ENCODE data around the gene CHDH. TPM values are rescaled to one million over a fixed set of nuclear protein-coding genes. Genes with fewer than 3 reads are reported as not detected.

CHDH gene
- polyA plus RNA-seq, 1 donor from 2014 or later = 0.45 TPM

DNA sequence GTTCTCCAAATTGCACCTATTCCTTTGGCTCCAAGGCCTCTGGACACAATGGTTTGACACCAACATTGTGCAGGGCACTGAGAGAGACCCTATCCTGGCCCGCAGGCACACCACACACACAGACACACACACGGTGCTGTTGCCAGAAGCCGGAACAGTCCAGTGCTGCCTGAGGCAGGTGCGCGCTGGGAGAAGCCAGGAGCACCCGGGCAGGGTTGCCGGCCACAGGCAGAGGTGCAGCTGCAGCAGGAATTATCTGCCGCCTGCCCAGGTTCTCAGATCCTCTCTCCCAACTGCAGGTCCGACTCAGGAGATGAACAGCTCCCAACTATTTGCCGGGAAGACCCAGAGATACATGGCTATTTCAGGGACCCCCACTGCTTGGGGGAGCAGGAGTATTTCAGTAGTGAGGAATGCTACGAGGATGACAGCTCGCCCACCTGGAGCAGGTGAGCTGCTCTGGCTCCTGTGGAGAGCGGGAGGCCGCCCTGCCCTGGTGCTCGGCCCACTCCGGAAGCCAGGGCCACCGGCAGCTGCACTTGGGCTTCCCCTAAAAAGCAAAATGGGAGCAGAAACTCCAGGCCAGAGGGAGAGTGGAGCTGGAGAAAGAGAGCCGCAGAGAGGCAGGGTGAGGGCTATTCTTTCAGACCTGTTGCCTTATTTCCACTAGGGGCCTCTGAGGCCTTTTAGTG is 42.9 kb downstream of the CHDH start:
- Mint-ChIP-seq H3K4me1 (peaks cover 0 to 2% (median 0%) of the 10 kb centered on the region in 3 donors), H3K27me3 (peaks cover 5% of the 10 kb centered on the region), H3K9me3 (no peaks in the 10 kb centered on the region), H3K4me3 (no peak overlapping the region), H3K36me3 (no peaks in the 10 kb centered on the region), H3K27ac (no peak overlapping the region)

DNA sequence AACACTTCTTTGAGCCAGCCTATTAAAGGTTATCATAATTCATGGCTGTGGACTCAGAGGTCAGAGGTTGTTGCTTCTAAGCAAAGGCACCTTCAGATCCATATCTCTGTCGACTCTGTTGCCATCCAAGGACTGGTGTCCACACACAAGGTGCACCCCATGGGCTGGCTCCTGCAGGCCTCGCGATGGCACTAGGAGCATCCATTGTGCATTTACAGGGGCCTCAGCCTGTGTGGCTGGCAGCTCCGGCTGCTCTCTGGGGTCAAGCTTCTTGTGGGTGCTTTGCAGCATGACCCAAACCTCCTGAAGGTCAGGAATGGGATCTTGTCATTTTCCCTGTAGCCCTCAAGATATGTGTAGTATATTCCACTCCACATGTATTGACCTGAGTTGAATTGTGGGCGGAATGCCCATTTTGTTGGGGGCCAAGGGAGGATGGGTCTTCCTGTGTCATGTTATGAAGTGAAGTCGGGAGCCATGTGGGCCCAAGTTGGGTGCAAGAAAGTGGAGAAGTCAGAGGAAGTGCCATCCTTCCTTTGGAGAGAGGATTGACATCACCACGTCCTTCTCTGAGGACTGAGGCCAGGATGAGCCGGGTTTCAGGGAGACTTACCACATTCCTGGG is 43.9 kb downstream of the CHDH start:
- peaks cover 5% of the 10 kb centered on the region for H3K27me3 Mint-ChIP-seq
- peak overlapping the region in 1 of 3 donors; percentile 22 for H3K27ac Mint-ChIP-seq
- no peak overlapping the region for H3K4me3 Mint-ChIP-seq
- H3K9me3 Mint-ChIP-seq = no peaks in the 10 kb centered on the region
- no peaks in the 10 kb centered on the region for H3K36me3 Mint-ChIP-seq
- H3K4me1 Mint-ChIP-seq = peaks cover 0 to 2% (median 0%) of the 10 kb centered on the region in 3 donors

DNA sequence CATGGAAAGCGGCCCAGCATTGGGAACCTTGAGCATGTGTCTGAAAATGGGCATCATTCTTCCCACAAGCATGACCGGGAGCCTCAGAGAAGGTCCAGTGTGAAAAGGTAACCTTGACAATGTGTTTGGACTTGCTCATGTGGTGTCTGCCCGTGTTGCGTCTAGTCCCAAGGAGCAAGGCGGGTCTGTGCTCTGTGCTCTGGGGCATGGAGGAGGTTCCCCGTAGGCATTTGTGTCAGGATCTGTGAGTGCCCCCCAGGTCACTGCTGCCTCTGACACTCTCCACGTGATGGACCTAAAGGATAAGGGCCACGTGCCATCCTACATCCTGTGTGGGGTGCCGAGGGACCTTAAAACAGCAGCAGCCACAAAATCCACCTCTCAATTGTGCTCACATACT is 44.9 kb downstream of the CHDH start:
- H3K4me1 Mint-ChIP-seq = peaks cover 0 to 2% (median 0%) of the 10 kb centered on the region in 3 donors
- peaks cover under 1% of the 10 kb centered on the region for H3K27me3 Mint-ChIP-seq

DNA sequence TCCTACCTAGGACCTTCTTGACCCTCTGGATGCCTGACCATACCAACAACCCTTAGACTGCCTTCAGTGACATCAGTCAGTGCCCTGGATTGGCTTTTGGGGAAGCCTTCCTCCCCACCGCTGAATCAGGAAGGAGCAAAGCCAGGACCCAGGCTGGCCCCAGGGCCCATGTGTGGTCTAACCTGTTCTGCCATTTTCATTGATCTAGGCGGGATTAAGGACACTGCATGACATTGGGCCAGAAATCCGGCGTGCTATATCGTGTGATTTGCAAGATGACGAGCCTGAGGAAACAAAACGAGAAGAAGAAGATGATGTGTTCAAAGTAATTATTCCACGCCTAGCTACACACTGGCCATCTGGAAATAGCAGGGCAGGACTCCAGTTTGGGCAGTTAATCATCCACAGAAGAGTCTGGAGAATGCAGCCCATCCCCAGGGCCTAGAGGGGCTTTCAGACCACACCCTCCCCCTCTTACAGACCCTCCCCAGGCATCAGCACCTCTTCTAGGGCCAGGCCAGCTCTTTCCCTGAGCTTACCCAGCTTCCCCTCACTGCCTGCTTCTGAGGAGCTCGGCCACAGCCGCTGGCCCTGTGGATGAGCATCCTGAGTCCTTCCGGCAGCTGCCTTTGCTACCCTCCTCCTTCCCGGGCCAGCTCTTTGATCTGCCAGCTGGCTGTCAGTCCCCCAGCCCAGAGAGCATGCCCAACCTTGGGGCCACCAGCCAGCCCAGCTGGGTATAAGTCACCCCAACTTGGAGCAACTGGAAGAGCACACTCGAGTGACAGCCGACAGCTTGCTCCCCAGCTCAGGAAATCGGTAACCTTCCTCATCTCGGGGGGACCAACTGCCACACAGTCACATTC is 45.9 kb downstream of the CHDH start:
- peaks cover 0 to 2% (median 0%) of the 10 kb centered on the region in 3 donors for H3K4me1 Mint-ChIP-seq
- H3K36me3 Mint-ChIP-seq = no peaks in the 10 kb centered on the region
- no peaks in the 10 kb centered on the region for H3K9me3 Mint-ChIP-seq
- H3K27me3 Mint-ChIP-seq = no peaks in the 10 kb centered on the region
- H3K27ac Mint-ChIP-seq = no peak overlapping the region
- H3K4me3 Mint-ChIP-seq = no peak overlapping the region

More for the DNA sequence above, 44.9 kb downstream of the CHDH start:
- Mint-ChIP-seq H3K9me3 (no peaks in the 10 kb centered on the region), H3K36me3 (no peaks in the 10 kb centered on the region), H3K4me3 (no peak overlapping the region), H3K27ac (no peak overlapping the region)

DNA sequence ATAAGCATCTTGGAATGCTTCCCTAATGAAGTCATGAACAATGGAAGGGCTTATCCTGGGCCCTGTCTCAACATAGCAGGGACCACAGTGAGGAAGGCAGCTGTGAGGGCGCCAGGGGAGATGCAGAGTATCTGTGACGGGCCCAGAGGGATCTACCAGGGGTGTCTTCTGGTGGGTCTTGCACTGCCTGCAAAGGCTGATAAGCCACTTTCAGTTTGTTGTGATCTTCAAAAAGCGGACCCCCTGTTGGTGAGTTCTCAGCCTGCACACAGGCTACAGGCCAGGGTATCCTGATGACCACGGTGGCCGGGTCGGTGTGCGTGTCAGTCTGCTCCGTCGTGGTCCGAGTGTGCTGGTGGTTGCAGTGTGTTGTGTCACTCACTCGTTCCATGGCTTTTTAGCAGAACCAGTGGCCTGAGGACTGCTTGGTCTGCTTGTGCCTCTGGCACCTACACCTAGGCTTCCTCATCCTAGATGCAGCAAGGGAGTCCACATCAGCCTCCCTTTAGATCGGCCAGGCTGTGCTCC is 46.8 kb downstream of the CHDH start:
- Mint-ChIP-seq H3K4me1 (no peaks in the 10 kb centered on the region), H3K36me3 (no peaks in the 10 kb centered on the region), H3K4me3 (no peak overlapping the region), H3K9me3 (no peaks in the 10 kb centered on the region), H3K27me3 (peaks cover 2% of the 10 kb centered on the region), H3K27ac (no peak overlapping the region)

DNA sequence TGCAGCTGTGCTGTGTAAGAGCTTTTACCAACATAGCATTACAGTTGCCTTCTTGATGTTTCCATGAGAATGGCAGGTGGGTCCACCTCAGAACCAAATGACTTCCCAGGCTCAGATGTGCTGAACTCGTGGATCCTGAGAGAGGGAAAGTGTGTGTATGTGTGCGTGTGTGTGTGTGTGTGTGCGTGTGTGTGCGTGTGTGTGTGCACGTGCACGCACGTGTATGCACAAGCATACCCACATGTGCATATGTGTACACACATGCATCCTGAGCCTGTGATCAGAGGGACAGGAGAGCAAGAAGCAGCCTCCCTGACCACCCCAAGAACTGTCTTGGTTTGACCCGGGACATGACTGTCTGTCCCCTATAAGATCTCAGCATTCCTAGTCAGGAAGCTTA is 48.1 kb downstream of the CHDH start:
- Mint-ChIP-seq H3K27ac (no peak overlapping the region), H3K9me3 (no peaks in the 10 kb centered on the region), H3K4me1 (no peaks in the 10 kb centered on the region), H3K27me3 (peaks cover 2% of the 10 kb centered on the region), H3K36me3 (no peaks in the 10 kb centered on the region), H3K4me3 (no peak overlapping the region)

DNA sequence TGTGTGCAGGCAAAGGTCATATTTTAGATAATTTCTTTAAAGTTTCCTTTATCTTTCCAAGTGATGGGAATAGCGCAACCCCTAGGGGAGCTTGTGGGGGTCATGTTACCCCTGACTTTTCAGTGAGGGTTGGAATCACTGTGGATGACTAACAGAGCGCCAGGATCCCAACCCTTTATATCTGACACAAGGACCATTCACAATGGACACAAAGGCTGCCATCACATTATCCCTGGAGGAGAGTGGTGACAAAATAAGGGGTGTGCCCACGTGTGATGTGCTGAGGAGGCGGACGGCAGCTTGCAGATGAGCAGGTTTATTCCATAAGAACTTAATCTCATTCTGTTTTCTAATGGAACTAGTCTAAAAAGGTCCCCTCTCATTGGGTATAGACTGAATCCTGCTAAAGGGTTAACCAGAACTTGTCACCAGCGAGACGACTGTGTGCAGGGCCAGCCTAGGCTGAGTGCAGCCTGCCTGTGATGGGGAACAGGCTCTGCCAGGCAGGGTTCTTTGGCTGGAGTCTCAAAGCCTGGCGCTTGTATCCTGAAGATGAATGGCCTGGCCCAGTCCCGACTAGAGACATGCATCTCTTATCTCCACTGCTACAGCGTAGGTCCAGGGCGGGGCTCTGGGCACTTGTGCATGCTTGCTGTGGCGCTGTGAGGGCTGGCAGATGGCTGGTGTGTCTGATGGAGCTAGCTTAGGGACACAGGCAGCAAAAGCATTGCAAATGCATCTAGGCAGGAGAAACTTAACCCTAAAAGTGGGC is 50.2 kb downstream of the CHDH start:
- no peaks in the 10 kb centered on the region for H3K36me3 Mint-ChIP-seq
- H3K27ac Mint-ChIP-seq = no peak overlapping the region
- H3K9me3 Mint-ChIP-seq = no peaks in the 10 kb centered on the region
- H3K4me3 Mint-ChIP-seq = no peak overlapping the region
- peaks cover 2% of the 10 kb centered on the region for H3K27me3 Mint-ChIP-seq
- H3K4me1 Mint-ChIP-seq = no peaks in the 10 kb centered on the region

DNA sequence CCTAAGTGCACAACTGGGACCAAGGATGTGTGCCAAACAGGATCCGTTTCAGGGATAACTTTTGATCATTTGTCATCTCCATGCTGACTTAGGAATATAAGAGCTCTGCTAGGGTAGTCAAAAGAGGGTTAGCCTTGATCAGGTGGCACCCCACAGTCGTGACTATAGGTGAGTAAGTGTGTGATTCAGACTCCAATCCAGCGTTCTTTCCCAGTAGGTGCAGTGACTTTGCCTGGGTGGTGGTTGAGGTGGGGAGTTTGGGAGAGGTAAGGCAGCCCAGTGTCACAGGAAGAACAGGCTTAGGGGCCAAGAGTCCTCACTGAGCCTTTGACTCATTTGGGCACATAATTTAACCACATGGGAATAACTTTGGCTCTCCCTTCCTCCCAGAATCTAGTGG is 51.0 kb downstream of the CHDH start:
- Mint-ChIP-seq H3K27ac (no peak overlapping the region), H3K4me1 (no peaks in the 10 kb centered on the region), H3K27me3 (peaks cover 2% of the 10 kb centered on the region), H3K9me3 (no peaks in the 10 kb centered on the region), H3K36me3 (no peaks in the 10 kb centered on the region), H3K4me3 (no peak overlapping the region)

DNA sequence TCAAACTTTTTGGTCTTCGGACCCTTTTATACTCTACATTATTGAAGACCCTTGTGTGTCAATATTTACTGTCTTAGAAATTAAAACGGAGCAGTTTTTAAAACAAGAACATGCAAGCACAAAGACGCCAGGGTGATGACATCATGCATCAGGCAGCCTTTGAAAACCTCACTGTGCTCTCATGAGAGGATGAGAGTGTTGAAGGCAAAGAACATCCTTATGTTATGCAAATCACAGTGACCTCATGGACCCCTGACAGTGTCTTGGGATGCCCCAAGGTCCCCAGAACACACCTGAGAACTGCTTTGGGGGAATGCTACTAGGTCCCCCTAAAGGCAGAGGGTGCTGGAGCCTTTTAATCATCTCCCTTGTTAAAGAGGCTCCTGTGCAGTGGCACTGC is 51.6 kb downstream of the CHDH start:
- Mint-ChIP-seq H3K4me1 (no peaks in the 10 kb centered on the region), H3K27ac (no peak overlapping the region), H3K27me3 (peaks cover 5% of the 10 kb centered on the region), H3K36me3 (no peaks in the 10 kb centered on the region), H3K4me3 (no peak overlapping the region), H3K9me3 (no peaks in the 10 kb centered on the region)

DNA sequence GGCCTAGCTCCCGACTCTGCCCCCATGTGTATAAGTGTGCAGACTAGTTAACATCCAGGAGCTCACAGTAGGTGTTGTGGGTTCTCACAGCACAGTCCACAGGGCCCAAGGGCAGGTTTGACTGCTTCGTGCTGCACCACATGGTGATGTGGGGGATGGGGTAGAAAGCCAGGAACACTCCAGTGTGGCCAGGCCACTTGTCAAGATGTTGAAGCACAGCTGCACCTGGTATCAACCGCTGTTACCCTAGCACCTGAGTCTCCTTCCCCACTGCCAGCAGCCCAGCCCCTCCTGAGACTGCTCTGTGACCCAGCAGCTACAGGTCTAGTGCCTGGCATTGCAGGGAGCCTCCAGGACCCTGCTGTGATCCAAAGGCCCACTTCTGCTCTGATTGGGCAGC is 53.4 kb downstream of the CHDH start:
- Mint-ChIP-seq H3K9me3 (no peaks in the 10 kb centered on the region), H3K27ac (no peak overlapping the region), H3K4me1 (no peaks in the 10 kb centered on the region), H3K27me3 (peaks cover 6% of the 10 kb centered on the region), H3K4me3 (no peak overlapping the region), H3K36me3 (no peaks in the 10 kb centered on the region)

DNA sequence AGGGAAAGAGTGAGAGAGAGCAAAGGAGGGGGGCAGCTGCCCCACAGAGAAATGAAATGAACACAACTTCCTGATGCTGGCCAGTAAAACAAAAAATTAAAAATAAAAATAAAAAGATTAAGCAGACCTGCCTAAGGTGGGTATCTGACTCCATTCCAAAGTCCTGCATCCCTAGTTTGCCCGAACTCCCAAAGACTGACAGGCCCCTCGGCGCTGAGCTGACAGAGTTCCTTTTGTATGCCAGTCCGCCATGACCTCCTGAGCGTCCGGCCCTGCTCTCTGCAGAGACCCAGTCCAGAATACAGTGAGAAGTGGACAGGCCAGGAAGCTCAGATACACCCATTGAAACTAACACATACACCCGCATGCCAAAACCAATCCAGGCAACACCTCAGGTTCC is 54.9 kb downstream of the CHDH start:
- H3K4me1 Mint-ChIP-seq = no peaks in the 10 kb centered on the region
- H3K36me3 Mint-ChIP-seq = no peaks in the 10 kb centered on the region
- no peak overlapping the region for H3K27ac Mint-ChIP-seq
- peaks cover 6% of the 10 kb centered on the region for H3K27me3 Mint-ChIP-seq
- H3K4me3 Mint-ChIP-seq = no peak overlapping the region
- no peaks in the 10 kb centered on the region for H3K9me3 Mint-ChIP-seq

DNA sequence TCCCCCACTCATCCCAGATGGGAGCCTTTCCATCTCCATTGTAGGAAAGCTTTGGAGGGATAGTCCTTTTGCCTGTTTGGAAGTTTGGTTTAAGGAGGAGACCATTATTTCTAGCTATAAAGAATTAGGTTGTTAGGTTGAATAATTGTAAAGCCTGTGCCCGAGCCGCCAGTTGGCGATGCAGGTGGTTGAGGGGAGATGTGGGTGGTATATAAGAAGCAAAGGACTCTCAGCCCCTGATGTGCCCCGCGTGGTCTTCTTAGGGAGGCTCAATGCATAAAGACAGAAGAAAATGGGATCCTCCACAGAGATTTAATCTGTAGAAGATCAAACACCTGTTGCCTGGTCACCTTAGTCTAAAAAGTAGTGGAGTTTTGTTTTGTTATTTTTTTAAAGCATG is 55.7 kb downstream of the CHDH start:
- Mint-ChIP-seq H3K36me3 (no peaks in the 10 kb centered on the region), H3K4me3 (no peak overlapping the region), H3K27me3 (peaks cover 6% of the 10 kb centered on the region), H3K27ac (no peak overlapping the region), H3K9me3 (no peaks in the 10 kb centered on the region), H3K4me1 (no peaks in the 10 kb centered on the region)

DNA sequence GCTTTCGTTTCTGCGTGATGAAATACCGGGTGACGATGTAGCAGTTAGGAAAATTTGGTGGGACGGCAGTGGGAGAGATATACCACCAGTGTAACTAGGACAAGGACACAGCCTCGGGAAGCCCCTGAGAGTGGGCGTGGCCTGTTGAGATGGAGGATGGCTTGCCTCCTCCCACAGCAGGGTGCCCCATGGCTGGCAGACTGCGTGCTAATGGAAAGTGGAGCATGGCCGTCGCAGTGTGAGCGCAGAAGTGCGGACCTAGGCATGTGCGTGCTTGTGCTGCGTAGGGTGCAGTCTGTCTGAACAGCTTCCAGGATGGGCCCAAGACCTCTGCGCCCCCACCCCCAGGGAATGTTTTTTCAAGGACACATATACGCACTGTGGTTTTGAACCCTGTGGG is 56.8 kb downstream of the CHDH start:
- H3K36me3 Mint-ChIP-seq = no peaks in the 10 kb centered on the region
- H3K4me3 Mint-ChIP-seq = no peak overlapping the region
- H3K27ac Mint-ChIP-seq = no peak overlapping the region
- H3K4me1 Mint-ChIP-seq = no peaks in the 10 kb centered on the region
- peaks cover 5% of the 10 kb centered on the region for H3K27me3 Mint-ChIP-seq
- no peaks in the 10 kb centered on the region for H3K9me3 Mint-ChIP-seq

DNA sequence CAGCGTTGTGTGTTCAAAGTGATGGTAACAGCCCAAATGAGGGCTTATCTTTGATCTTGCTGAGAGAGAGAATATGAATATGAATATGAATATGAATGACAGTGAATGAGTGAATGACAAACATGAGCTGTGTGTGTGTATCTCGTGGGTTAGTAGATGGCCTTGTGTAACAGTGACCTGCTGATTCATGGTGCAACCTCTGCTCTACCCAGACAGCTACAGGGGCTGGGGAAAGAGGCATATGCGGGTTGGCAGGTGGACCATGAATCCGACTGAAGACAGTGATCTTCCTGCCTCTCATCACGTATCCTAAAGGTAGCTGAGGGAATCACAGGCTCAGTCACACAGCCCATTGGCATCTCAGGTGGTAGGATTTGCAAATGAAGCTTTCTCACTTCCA is 58.2 kb downstream of the CHDH start:
- Mint-ChIP-seq H3K4me3 (no peak overlapping the region), H3K27me3 (peaks cover 7% of the 10 kb centered on the region), H3K4me1 (no peaks in the 10 kb centered on the region), H3K36me3 (no peaks in the 10 kb centered on the region), H3K9me3 (no peaks in the 10 kb centered on the region), H3K27ac (no peak overlapping the region)

DNA sequence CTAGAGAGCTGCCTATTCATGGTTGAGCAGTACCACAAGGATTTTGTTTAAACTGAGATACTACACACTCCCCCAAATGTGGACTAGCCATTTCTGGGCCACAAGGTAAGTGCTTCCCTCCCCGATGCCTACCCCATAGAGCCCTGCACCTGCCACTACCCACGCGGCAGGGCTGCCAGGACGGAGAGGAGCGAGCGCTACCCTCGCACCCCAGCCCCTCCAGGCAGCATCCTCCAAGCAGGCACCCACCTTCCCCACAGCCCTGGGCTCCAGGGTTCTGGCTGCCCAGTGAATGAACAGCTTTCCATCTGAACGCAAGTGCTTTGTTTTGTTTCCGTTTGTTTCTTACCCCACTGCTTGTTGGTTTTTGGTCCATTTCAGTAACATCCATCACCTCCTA is 59.2 kb downstream of the CHDH start:
- peaks cover 7% of the 10 kb centered on the region for H3K27me3 Mint-ChIP-seq
- no peaks in the 10 kb centered on the region for H3K4me1 Mint-ChIP-seq
- no peak overlapping the region for H3K27ac Mint-ChIP-seq
- H3K9me3 Mint-ChIP-seq = no peaks in the 10 kb centered on the region
- H3K4me3 Mint-ChIP-seq = no peak overlapping the region
- H3K36me3 Mint-ChIP-seq = no peaks in the 10 kb centered on the region
